H9 (cell line): ENCODE results near the gene ATF6. TPM values are rescaled to one million over a fixed set of nuclear protein-coding genes. Genes with fewer than 3 reads are reported as not detected.

Experiments used
- DNase-seq: peaks from one replicate; pipeline ENCODE4 v3.0.0-alpha.2; 2017
- H2AFZ ChIP-seq: one replicate; pipeline ENCODE4 v1.6.1; 2013; ENCODE audit warnings: mild to moderate bottlenecking, low read length, control low read depth, moderate library complexity
- H2AK5ac ChIP-seq: 2 replicates; pipeline ENCODE4 v1.6.1; 2013; ENCODE audit warnings: low read length, control low read depth, mixed read lengths; ENCODE audit not compliant: insufficient read length
- H2BK120ac ChIP-seq: one replicate; pipeline ENCODE4 v1.6.1; 2013; ENCODE audit warnings: low read depth, mild to moderate bottlenecking, low read length, control low read depth, inconsistent platforms; ENCODE audit not compliant: poor library complexity, severe bottlenecking
- H2BK12ac ChIP-seq: 2 replicates; pipeline ENCODE4 v1.6.1; 2013; ENCODE audit warnings: low read length, control low read depth, mixed read lengths, low read depth; ENCODE audit not compliant: insufficient read length
- H2BK15ac ChIP-seq: 2 replicates; pipeline ENCODE4 v1.6.1; 2013; ENCODE audit warnings: low read depth, low read length, control low read depth
- H2BK20ac ChIP-seq: one replicate; pipeline ENCODE4 v1.6.1; 2013; ENCODE audit warnings: low read depth, mild to moderate bottlenecking, low read length, control low read depth, inconsistent platforms; ENCODE audit not compliant: poor library complexity, severe bottlenecking
- H2BK5ac ChIP-seq: 2 replicates; pipeline ENCODE4 v1.6.1; 2013; ENCODE audit warnings: low read length, control low read depth, mixed read lengths; ENCODE audit not compliant: insufficient read length
- H3K14ac ChIP-seq: 2 replicates; pipeline ENCODE4 v1.6.1; 2013; ENCODE audit warnings: low read length, control low read depth; ENCODE audit not compliant: insufficient read depth
- H3K18ac ChIP-seq: 2 replicates; pipeline ENCODE4 v1.6.1; 2013; ENCODE audit warnings: low read depth, mild to moderate bottlenecking, mixed read lengths, low read length, control low read depth; ENCODE audit not compliant: insufficient read length
- H3K23ac ChIP-seq: 2 replicates; pipeline ENCODE4 v1.6.1; 2013; ENCODE audit warnings: low read length, control low read depth, mixed read lengths, low read depth; ENCODE audit not compliant: insufficient read length
- H3K23me2 ChIP-seq: 2 replicates; pipeline ENCODE4 v1.6.1; 2013; ENCODE audit warnings: low read depth, mild to moderate bottlenecking, mixed read lengths, low read length, control low read depth; ENCODE audit not compliant: insufficient read length, poor library complexity, severe bottlenecking
- H3K27ac ChIP-seq: 2 replicates; pipeline ENCODE4 v1.5.1; 2013; ENCODE audit warnings: low read length, control low read depth, mixed read lengths, low read depth; ENCODE audit not compliant: insufficient read length
- H3K27me3 ChIP-seq: 2 replicates; pipeline ENCODE4 v1.6.1; 2013; ENCODE audit warnings: low read length, control low read depth, inconsistent platforms; ENCODE audit not compliant: insufficient read depth
- H3K4ac ChIP-seq: 2 replicates; pipeline ENCODE4 v1.6.1; 2013; ENCODE audit warnings: low read depth, mild to moderate bottlenecking, control low read depth, inconsistent platforms, low read length, moderate library complexity
- H3K4me1 ChIP-seq: 2 replicates; pipeline ENCODE4 v1.6.1; 2013; ENCODE audit warnings: low read length, control low read depth, inconsistent platforms; ENCODE audit not compliant: insufficient read depth
- H3K4me2 ChIP-seq: 2 replicates; pipeline ENCODE4 v1.6.1; 2013; ENCODE audit warnings: low read length, control low read depth, mixed read lengths; ENCODE audit not compliant: insufficient read length, insufficient read depth
- H3K56ac ChIP-seq: 2 replicates; pipeline ENCODE4 v1.6.1; 2013; ENCODE audit warnings: low read depth, mild to moderate bottlenecking, mixed read lengths, low read length, control low read depth; ENCODE audit not compliant: insufficient read length
- H3K79me1 ChIP-seq: 2 replicates; pipeline ENCODE4 v1.6.1; 2013; ENCODE audit warnings: low read depth, mild to moderate bottlenecking, moderate library complexity, low read length, control low read depth, inconsistent platforms; ENCODE audit not compliant: insufficient read depth, poor library complexity, severe bottlenecking
- H3K79me2 ChIP-seq: 2 replicates; pipeline ENCODE4 v1.6.1; 2013; ENCODE audit warnings: low read length, control low read depth, inconsistent platforms; ENCODE audit not compliant: insufficient read depth
- H3K9ac ChIP-seq: 2 replicates; pipeline ENCODE4 v1.6.1; 2013; ENCODE audit warnings: low read length, control low read depth, mixed read lengths; ENCODE audit not compliant: insufficient read length; ENCODE audit errors: extremely low read depth
- H3K9me3 ChIP-seq: one replicate; pipeline ENCODE4 v1.6.1; 2013; ENCODE audit warnings: low read depth, low read length, inconsistent platforms; ENCODE audit not compliant: control insufficient read depth
- H3T11ph ChIP-seq: one replicate; pipeline ENCODE4 v1.6.1; 2013; ENCODE audit warnings: mild to moderate bottlenecking, low read length, control low read depth, inconsistent platforms
- H4K20me1 ChIP-seq: one replicate; pipeline ENCODE4 v1.6.1; 2013; ENCODE audit not compliant: control insufficient read depth, insufficient read length, insufficient read depth
- H4K5ac ChIP-seq: 2 replicates; pipeline ENCODE4 v1.6.1; 2013; ENCODE audit warnings: low read depth, mild to moderate bottlenecking, mixed read lengths, low read length, control low read depth; ENCODE audit not compliant: insufficient read length
- H4K8ac ChIP-seq: replicated peaks from 2 replicates; pipeline ENCODE4 v1.6.1; 2013; ENCODE audit warnings: low read length, control low read depth, mixed read lengths, low read depth; ENCODE audit not compliant: insufficient read length
- H4K91ac ChIP-seq: 2 replicates; pipeline ENCODE4 v1.6.1; 2013; ENCODE audit warnings: low read depth, mild to moderate bottlenecking, moderate library complexity, mixed read lengths, low read length, control low read depth; ENCODE audit not compliant: insufficient read length
- H3K27ac Mint-ChIP-seq, 3 experiments: 2 replicates in 2 of 3; 3 replicates in 1 of 3; pipeline ENCODE4 v1.8.0; 2020 to 2021; ENCODE audit warnings: mixed read lengths in 3 of 3, mild to moderate bottlenecking in 1 of 3, moderate library complexity in 1 of 3
- H3K27me3 Mint-ChIP-seq: 2 replicates; pipeline ENCODE4 v1.8.0; 2021; ENCODE audit warnings: low read depth, mild to moderate bottlenecking, moderate library complexity, mixed read lengths
- H3K36me3 Mint-ChIP-seq, 3 experiments: 2 replicates in 2 of 3; 3 replicates in 1 of 3; pipeline ENCODE4 v1.8.0; 2020 to 2021; ENCODE audit warnings: low read depth in 3 of 3, mixed read lengths in 3 of 3; ENCODE audit not compliant: insufficient read depth in 1 of 3
- H3K4me1 Mint-ChIP-seq, 2 experiments: 2 replicates each; pipeline ENCODE4 v1.8.0; 2020; ENCODE audit warnings: mixed read lengths in 2 of 2
- H3K4me3 Mint-ChIP-seq, 2 experiments: 2 replicates in 1 of 2; 3 replicates in 1 of 2; pipeline ENCODE4 v1.8.0; 2020 to 2021; ENCODE audit warnings: mild to moderate bottlenecking in 2 of 2, mixed read lengths in 2 of 2, moderate library complexity in 1 of 2
- H3K9me3 Mint-ChIP-seq, 2 experiments: 2 replicates in 1 of 2; 3 replicates in 1 of 2; pipeline ENCODE4 v1.8.0; 2020; ENCODE audit warnings: mild to moderate bottlenecking in 2 of 2, mixed read lengths in 2 of 2, moderate library complexity in 1 of 2
- CTCF ChIP-seq: fragments of 200-600 bp; sonication (generic); conservative IDR thresholded peaks from 3 replicates; pipeline ENCODE4 v1.8.0; 2021; ENCODE audit warnings: antibody characterized with exemption, mild to moderate bottlenecking
- WGBS: extraction: QIAGEN DNeasy Blood & Tissue Kit; methylation state at CpG from one replicate; pipeline ENCODE4 v1.1.7; 2013; ENCODE audit warnings: missing lambda C conversion rate, low lambda C conversion rate, mixed read lengths; ENCODE audit not compliant: insufficient read length; ENCODE audit errors: extremely low coverage; 5-methylcytosine and 5-hydroxymethylcytosine counted together
- total RNA-seq: library from RNA; stranded (reverse); gene quantifications from 2 replicates; pipeline ENCODE4 v1.2.1, GENCODE V29; 2021

Gene ATF6
- total RNA-seq, 1 experiment from 2014 or later, result 11.2 TPM

GRCh38 chr1:161884475-161884874, 118.4 kb downstream of the ATF6 start:
- Mint-ChIP-seq H3K4me3 (no peak overlapping the region), H3K9me3 (no peaks in the 10 kb centered on the region), H3K4me1 (no peaks in the 10 kb centered on the region), H3K27ac (no peak overlapping the region), H3K36me3 (no peaks in the 10 kb centered on the region), H3K27me3 (no peaks in the 10 kb centered on the region)
- Histone ChIP-seq H4K8ac (no peak overlapping the region), H2BK120ac (no peak overlapping the region), H3K79me1 (no peaks in the 10 kb centered on the region), H2BK20ac (no peak overlapping the region), H2AK5ac (no peak overlapping the region), H4K20me1 (no peaks in the 10 kb centered on the region), H3K4ac (no peak overlapping the region), H3K4me1 (no peaks in the 10 kb centered on the region), H3K14ac (no peak overlapping the region), H3K18ac (no peak overlapping the region), H3K23ac (no peak overlapping the region), H2AFZ (no peak overlapping the region), H3K56ac (no peak overlapping the region), H3T11ph (no peak overlapping the region), H3K27ac (no peak overlapping the region), H4K91ac (no peak overlapping the region), H2BK12ac (no peak overlapping the region), H3K9ac (no peak overlapping the region), H3K27me3 (no peaks in the 10 kb centered on the region), H3K9me3 (no peaks in the 10 kb centered on the region), H2BK15ac (no peak overlapping the region), H2BK5ac (no peak overlapping the region), H4K5ac (no peak overlapping the region), H3K4me2 (no peak overlapping the region), H3K23me2 (no peaks in the 10 kb centered on the region), H3K79me2 (no peaks in the 10 kb centered on the region)
- no peak for DNase-seq
- no CpG with 5 or more reads among the region's 2 CpGs for WGBS
- no peak for TF ChIP-seq CTCF
